Measurements from ENCODE around the gene CARMIL1.

CARMIL1 gene

GRCh38 chr6:25639653-25640052 is 360.5 kb downstream of the CARMIL1 start:
- Histone ChIP-seq H3K36me3 (ENCODE audit: control insufficient read depth in 2 of 2, insufficient read depth in 1 of 2, low read length in 2 of 2) (no peaks in the 10 kb centered on the region), H3K4me3 (ENCODE audit: low read depth, low read length) (no peak overlapping the region), H3K27ac (ENCODE audit: extremely low read depth, low read depth, low read length) (no peak overlapping the region), H3K9me3 (ENCODE audit: control insufficient read depth, insufficient read depth, low read depth, low read length) (no peaks in the 10 kb centered on the region), H3K4me1 (ENCODE audit: control insufficient read depth, insufficient read depth, low read length) (no peaks in the 10 kb centered on the region)
- POLR2A ChIA-PET, result no interaction called here
- CTCF ChIA-PET, result interaction anchor here (0.5 to 1.8 kb wide), 4 partner anchors 16 to 374 kb away, joined by 3 to 5 read pairs (median 4); no protein-coding TSS in a partner anchor
- TF ChIP-seq ZNF280D (tag by site-specific recombination; IDR thresholded peaks at IDR 0.05) (no peak), ZNF24 (tag by site-specific recombination; IDR thresholded peaks at IDR 0.05) (no peak), ZIC2 (tag by site-specific recombination; IDR thresholded peaks at IDR 0.05) (no peak), ZBTB20 (tag by site-specific recombination; IDR thresholded peaks at IDR 0.05) (no peak), ZNF202 (tag by site-specific recombination; IDR thresholded peaks at IDR 0.05; ENCODE audit: borderline replicate concordance) (no peak), ZNF747 (tag by site-specific recombination; IDR thresholded peaks at IDR 0.05) (no peak), BCL11B (tag by site-specific recombination; IDR thresholded peaks at IDR 0.05; ENCODE audit: low read depth) (no peak), ZSCAN23 (tag by site-specific recombination; IDR thresholded peaks at IDR 0.05) (no peak), ZNF629 (tag by site-specific recombination; IDR thresholded peaks at IDR 0.05) (no peak), ZNF426 (tag by site-specific recombination; IDR thresholded peaks at IDR 0.05) (no peak), ATF2 (tag by site-specific recombination; IDR thresholded peaks at IDR 0.05; ENCODE audit: low read depth) (no peak), ZNF645 (tag by site-specific recombination; IDR thresholded peaks at IDR 0.05) (no peak), ZNF677 (tag by site-specific recombination; IDR thresholded peaks at IDR 0.05) (no peak), ZNF76 (tag by site-specific recombination; IDR thresholded peaks at IDR 0.05; ENCODE audit: borderline replicate concordance, low read depth) (no peak), ZNF174 (tag by site-specific recombination; IDR thresholded peaks at IDR 0.05) (no peak), ZSCAN16 (tag by site-specific recombination; IDR thresholded peaks at IDR 0.05) (no peak), ZNF664 (tag by site-specific recombination; IDR thresholded peaks at IDR 0.05) (no peak)
- TF ChIP-seq, protein P1, sequence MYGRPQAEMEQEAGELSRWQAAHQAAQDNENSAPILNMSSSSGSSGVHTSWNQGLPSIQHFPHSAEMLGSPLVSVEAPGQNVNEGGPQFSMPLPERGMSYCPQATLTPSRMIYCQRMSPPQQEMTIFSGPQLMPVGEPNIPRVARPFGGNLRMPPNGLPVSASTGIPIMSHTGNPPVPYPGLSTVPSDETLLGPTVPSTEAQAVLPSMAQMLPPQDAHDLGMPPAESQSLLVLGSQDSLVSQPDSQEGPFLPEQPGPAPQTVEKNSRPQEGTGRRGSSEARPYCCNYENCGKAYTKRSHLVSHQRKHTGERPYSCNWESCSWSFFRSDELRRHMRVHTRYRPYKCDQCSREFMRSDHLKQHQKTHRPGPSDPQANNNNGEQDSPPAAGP (tag by site-specific recombination; IDR thresholded peaks at IDR 0.05), result no peak
- TF ChIP-seq, protein P2, sequence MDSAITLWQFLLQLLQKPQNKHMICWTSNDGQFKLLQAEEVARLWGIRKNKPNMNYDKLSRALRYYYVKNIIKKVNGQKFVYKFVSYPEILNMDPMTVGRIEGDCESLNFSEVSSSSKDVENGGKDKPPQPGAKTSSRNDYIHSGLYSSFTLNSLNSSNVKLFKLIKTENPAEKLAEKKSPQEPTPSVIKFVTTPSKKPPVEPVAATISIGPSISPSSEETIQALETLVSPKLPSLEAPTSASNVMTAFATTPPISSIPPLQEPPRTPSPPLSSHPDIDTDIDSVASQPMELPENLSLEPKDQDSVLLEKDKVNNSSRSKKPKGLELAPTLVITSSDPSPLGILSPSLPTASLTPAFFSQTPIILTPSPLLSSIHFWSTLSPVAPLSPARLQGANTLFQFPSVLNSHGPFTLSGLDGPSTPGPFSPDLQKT (IDR thresholded peaks at IDR 0.05; ENCODE audit: borderline replicate concordance, low read depth, low read length), result no peak
